Panc1 (cell line): Measurements from ENCODE around the gene CFAP299.

Source experiments
- CTCF ChIP-seq: fragments of 450-650 bp; IDR thresholded peaks from 2 replicates; pipeline ENCODE4 v1.5.1; 2017; ENCODE audit warnings: mild to moderate bottlenecking
- POLR2AphosphoS5 ChIP-seq: IDR thresholded peaks from 2 replicates; pipeline ENCODE4 v1.6.1; 2012; ENCODE audit warnings: mild to moderate bottlenecking, low read depth, low read length, moderate library complexity
- REST ChIP-seq, 2 experiments: IDR thresholded peaks; 2 replicates each; pipeline ENCODE4 v1.6.1; 2011 to 2012; ENCODE audit warnings: low read depth in 2 of 2, control low read depth in 1 of 2, low read length in 1 of 2, mild to moderate bottlenecking in 1 of 2, moderate library complexity in 1 of 2; ENCODE audit not compliant: insufficient read depth in 1 of 2

- TF ChIP-seq POLR2AphosphoS5 (no peak), CTCF (no peak), REST (IDR thresholded peaks at IDR 0.05; ENCODE audit: insufficient read depth in 1 of 2, low read depth in 2 of 2, low read length in 1 of 2) (no peak)
Measured at GRCh38 chr4:80903020-80903419, 567.5 kb downstream of the CFAP299 start.
